Uterus (tissue), 2 donors: ENCODE measurements around the gene TUBA1C.
"Not testable (repeated sequence)": the region's sequence is repeated elsewhere in the genome, so short reads cannot be mapped to it uniquely, and the experiment has no call there.

Experiments
- POLR2A ChIP-seq, 2 donors: fragments of 450-650 bp; IDR thresholded peaks; one replicate each; pipeline ENCODE4 v1.6.1; 2016; ENCODE audit warnings: antibody characterized with exemption in 2 of 2, mild to moderate bottlenecking in 1 of 2, moderate library complexity in 1 of 2
- TF ChIP-seq, protein P1 (sequence below), 4 experiments: fragments of 200-600 bp in 2 of 4; fragments of 450-650 bp in 2 of 4; sonication (generic) in 2 of 4; IDR thresholded peaks; one replicate each; pipeline ENCODE4 v1.5.1; 2016 to 2019; ENCODE audit warnings: antibody characterized with exemption in 4 of 4, mild to moderate bottlenecking in 2 of 4, moderate library complexity in 1 of 4

- TF ChIP-seq, protein P1, sequence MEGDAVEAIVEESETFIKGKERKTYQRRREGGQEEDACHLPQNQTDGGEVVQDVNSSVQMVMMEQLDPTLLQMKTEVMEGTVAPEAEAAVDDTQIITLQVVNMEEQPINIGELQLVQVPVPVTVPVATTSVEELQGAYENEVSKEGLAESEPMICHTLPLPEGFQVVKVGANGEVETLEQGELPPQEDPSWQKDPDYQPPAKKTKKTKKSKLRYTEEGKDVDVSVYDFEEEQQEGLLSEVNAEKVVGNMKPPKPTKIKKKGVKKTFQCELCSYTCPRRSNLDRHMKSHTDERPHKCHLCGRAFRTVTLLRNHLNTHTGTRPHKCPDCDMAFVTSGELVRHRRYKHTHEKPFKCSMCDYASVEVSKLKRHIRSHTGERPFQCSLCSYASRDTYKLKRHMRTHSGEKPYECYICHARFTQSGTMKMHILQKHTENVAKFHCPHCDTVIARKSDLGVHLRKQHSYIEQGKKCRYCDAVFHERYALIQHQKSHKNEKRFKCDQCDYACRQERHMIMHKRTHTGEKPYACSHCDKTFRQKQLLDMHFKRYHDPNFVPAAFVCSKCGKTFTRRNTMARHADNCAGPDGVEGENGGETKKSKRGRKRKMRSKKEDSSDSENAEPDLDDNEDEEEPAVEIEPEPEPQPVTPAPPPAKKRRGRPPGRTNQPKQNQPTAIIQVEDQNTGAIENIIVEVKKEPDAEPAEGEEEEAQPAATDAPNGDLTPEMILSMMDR (IDR thresholded peaks at IDR 0.05) = not testable (repeated sequence)
- TF ChIP-seq POLR2A (IDR thresholded peaks at IDR 0.05) = not testable (repeated sequence)
These were observed 55.7 kb downstream of the TUBA1C start for GRCh38 chr12:49320411-49321103.
